ENCODE results near the gene PGPEP1.
A peak's percentile ranks its signal among the peaks of the same experiment; 100 is the strongest.
"Not testable (repeated sequence)": the region's sequence is repeated elsewhere in the genome, so short reads cannot be mapped to it uniquely, and the experiment has no call there.

Gene PGPEP1

DNA sequence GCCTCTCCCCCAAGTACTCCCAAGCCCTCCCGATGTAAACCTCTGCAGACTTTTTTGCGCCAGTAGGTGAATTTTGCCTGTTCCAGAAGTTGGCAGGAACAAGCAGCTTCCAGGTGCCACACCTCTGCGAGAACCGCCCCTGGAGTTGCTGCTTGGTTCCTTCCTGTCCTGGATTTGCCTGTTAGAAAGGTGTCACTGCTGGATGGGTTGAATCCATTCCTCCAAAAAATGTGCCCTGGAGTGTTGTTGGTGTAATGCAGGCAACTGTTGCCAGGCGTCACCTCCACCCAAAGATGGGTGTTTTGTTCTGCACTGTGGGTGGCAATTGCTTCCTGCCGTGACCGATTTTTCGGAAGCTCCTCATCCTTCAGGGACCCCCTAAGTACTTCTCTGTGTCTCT, 5.7 kb downstream of the PGPEP1 start:
- H3K9me2 ChIP-seq (replicated peaks; ENCODE audit: low read depth, low read length), result no peaks in the 10 kb centered on the region
- peaks cover 23% of the 10 kb centered on the region for H3K79me2 ChIP-seq (ENCODE audit: insufficient read depth, low read length)
- no peak overlapping the region for H3K9ac ChIP-seq (ENCODE audit: low read depth, low read length, poor library complexity, severe bottlenecking)
- no peak overlapping the region for H2AFZ ChIP-seq (ENCODE audit: low read length)
- H4K20me1 ChIP-seq (ENCODE audit: insufficient read depth, low read length, poor library complexity, severe bottlenecking), result peaks cover 9% of the 10 kb centered on the region
- H3K4me2 ChIP-seq (ENCODE audit: low read depth, low read length, poor library complexity, severe bottlenecking), result no peak overlapping the region
- no peaks in the 10 kb centered on the region for H3K27me3 ChIP-seq (ENCODE audit: insufficient read depth, low read length, poor library complexity, severe bottlenecking)
- TF ChIP-seq, protein P1, sequence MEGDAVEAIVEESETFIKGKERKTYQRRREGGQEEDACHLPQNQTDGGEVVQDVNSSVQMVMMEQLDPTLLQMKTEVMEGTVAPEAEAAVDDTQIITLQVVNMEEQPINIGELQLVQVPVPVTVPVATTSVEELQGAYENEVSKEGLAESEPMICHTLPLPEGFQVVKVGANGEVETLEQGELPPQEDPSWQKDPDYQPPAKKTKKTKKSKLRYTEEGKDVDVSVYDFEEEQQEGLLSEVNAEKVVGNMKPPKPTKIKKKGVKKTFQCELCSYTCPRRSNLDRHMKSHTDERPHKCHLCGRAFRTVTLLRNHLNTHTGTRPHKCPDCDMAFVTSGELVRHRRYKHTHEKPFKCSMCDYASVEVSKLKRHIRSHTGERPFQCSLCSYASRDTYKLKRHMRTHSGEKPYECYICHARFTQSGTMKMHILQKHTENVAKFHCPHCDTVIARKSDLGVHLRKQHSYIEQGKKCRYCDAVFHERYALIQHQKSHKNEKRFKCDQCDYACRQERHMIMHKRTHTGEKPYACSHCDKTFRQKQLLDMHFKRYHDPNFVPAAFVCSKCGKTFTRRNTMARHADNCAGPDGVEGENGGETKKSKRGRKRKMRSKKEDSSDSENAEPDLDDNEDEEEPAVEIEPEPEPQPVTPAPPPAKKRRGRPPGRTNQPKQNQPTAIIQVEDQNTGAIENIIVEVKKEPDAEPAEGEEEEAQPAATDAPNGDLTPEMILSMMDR (conservative IDR thresholded peaks at IDR 0.05; ENCODE audit: low read length), result no peak
- TF ChIP-seq EZH2phosphoT487 (IDR thresholded peaks at IDR 0.05; ENCODE audit: borderline replicate concordance), result no peak
- H3K9me3 ChIP-seq (ENCODE audit: insufficient read depth, low read depth, low read length), result no peaks in the 10 kb centered on the region
- H3K36me3 ChIP-seq (ENCODE audit: insufficient read depth, low read length), result no peaks in the 10 kb centered on the region; the same call in 1 of the 2 replicates
- H3F3A ChIP-seq (ENCODE audit: low read depth), result 0 out of 2 replicates have a peak, but pooled peaks cover 2% of the 10 kb centered on the region
- peaks cover 15% of the 10 kb centered on the region for H3K4me1 ChIP-seq (ENCODE audit: insufficient read depth, low read length, poor library complexity, severe bottlenecking)
- no peak overlapping the region for H3K4me3 ChIP-seq (ENCODE audit: low read length, poor library complexity, severe bottlenecking)

DNA sequence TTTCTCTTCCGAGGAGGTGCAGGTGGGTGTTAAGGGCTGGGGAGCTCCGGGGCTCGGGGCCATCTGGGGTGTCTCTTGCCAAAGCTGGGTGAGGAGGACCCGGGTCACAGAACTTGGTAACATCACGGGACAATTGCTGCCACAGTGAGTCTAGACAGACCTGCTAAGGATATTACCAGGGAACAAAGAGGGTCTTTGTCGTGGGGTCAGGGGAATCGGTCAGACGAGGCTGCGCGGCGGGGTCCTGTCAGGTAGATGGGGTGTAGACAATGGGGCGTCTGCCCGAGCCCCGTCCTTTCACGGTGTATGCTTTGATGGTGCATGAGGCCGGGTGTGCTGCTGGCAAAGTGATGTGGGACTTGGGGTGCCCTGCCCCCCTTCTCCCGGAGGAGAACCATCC, 7.8 kb downstream of the PGPEP1 start:
- Histone ChIP-seq H3K4me1 (ENCODE audit: insufficient read depth, low read length, poor library complexity, severe bottlenecking) (no peaks in the 10 kb centered on the region), H3K27me3 (ENCODE audit: insufficient read depth, low read length, poor library complexity, severe bottlenecking) (no peaks in the 10 kb centered on the region), H3K36me3 (ENCODE audit: insufficient read depth, low read length) (no peaks in the 10 kb centered on the region; the same call in 1 of the 2 replicates), H3K4me3 (ENCODE audit: low read length, poor library complexity, severe bottlenecking) (no peak overlapping the region), H3F3A (ENCODE audit: low read depth) (0 out of 2 replicates have a peak, but pooled peaks cover 2% of the 10 kb centered on the region), H3K9me3 (ENCODE audit: insufficient read depth, low read depth, low read length) (no peaks in the 10 kb centered on the region), H3K9me2 (replicated peaks; ENCODE audit: low read depth, low read length) (no peaks in the 10 kb centered on the region), H3K79me2 (ENCODE audit: insufficient read depth, low read length) (peaks cover 2% of the 10 kb centered on the region; the same call in 1 of the 2 replicates), H4K20me1 (ENCODE audit: insufficient read depth, low read length, poor library complexity, severe bottlenecking) (no peaks in the 10 kb centered on the region), H3K9ac (ENCODE audit: low read depth, low read length, poor library complexity, severe bottlenecking) (no peak overlapping the region), H3K4me2 (ENCODE audit: low read depth, low read length, poor library complexity, severe bottlenecking) (no peak overlapping the region), H2AFZ (ENCODE audit: low read length) (no peak overlapping the region)
- TF ChIP-seq EZH2phosphoT487 (IDR thresholded peaks at IDR 0.05; ENCODE audit: borderline replicate concordance), result no peak
- TF ChIP-seq, protein P1 (conservative IDR thresholded peaks at IDR 0.05; ENCODE audit: low read length), result no peak

DNA sequence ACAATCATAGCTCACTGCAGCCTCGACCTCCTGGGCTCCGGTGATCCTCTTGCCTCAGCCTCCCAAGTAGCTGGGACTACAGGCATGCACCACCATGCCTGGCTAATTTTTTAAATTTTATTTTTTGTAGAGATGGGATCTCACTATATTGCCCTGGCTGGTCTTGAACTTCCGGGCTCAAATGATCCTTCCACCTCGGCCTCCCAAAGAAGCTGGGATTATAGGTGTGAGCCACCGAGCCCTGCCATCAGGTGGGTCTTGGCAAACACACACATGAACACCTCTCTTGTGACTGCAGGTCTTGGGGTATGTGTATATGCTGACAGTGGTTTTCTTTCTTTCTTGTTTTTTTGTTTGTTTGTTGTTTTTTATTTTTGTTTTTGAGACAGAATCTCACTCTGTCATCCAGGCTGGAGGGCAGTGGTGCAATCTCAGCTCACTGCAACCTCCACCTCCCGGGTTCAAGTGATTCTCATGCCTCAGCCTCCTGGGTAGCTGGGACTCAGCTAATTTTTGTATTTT, 8.5 kb downstream of the PGPEP1 start:
- not testable (repeated sequence) for H3K9me2 ChIP-seq (replicated peaks; ENCODE audit: low read depth, low read length); H3K36me3 ChIP-seq (ENCODE audit: insufficient read depth, low read length); H3K79me2 ChIP-seq (ENCODE audit: insufficient read depth, low read length); H4K20me1 ChIP-seq (ENCODE audit: insufficient read depth, low read length, poor library complexity, severe bottlenecking); H2AFZ ChIP-seq (ENCODE audit: low read length); H3K4me3 ChIP-seq (ENCODE audit: low read length, poor library complexity, severe bottlenecking); H3K9ac ChIP-seq (ENCODE audit: low read depth, low read length, poor library complexity, severe bottlenecking); H3K9me3 ChIP-seq (ENCODE audit: insufficient read depth, low read depth, low read length); H3K27me3 ChIP-seq (ENCODE audit: insufficient read depth, low read length, poor library complexity, severe bottlenecking); H3F3A ChIP-seq (ENCODE audit: low read depth); H3K4me2 ChIP-seq (ENCODE audit: low read depth, low read length, poor library complexity, severe bottlenecking); H3K4me1 ChIP-seq (ENCODE audit: insufficient read depth, low read length, poor library complexity, severe bottlenecking)

DNA sequence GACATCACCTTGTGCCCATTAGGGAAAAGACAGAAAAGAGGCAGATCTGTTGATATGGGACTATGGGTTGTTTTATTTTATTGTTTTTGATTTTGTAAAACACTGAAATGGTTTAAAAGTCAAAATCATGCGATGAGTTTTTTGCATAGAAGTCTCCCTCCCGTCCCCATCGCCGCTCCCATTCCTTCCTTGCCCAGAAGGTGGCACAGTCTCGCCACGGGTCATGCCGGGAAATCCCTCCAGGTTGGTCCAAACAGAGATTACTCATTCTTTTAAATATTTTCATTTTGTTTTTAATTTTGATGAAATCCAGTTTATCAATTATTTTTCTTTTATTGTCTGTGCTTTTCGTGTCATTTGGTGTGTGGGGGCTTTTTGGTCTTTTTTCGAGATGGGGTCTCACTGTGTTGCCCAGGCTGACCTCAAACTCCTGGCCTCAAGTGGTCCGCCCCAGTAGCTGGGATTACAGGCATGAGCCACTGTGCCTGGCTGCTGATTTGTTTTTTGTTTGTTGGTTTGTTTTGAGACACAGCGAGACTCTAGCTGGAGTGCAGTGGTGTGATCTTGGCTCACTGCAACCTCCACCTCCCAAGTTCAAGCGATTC, 9.2 kb downstream of the PGPEP1 start:
- Histone ChIP-seq H3K4me3 (ENCODE audit: low read length, poor library complexity, severe bottlenecking) (no peak overlapping the region), H3F3A (ENCODE audit: low read depth) (0 out of 2 replicates have a peak, but pooled peaks cover 2% of the 10 kb centered on the region), H3K4me2 (ENCODE audit: low read depth, low read length, poor library complexity, severe bottlenecking) (no peak overlapping the region), H3K36me3 (ENCODE audit: insufficient read depth, low read length) (no peaks in the 10 kb centered on the region), H2AFZ (ENCODE audit: low read length) (no peak overlapping the region), H3K27me3 (ENCODE audit: insufficient read depth, low read length, poor library complexity, severe bottlenecking) (no peaks in the 10 kb centered on the region), H3K9me2 (replicated peaks; ENCODE audit: low read depth, low read length) (no peaks in the 10 kb centered on the region), H3K79me2 (ENCODE audit: insufficient read depth, low read length) (no peaks in the 10 kb centered on the region; the same call in 1 of the 2 replicates), H3K4me1 (ENCODE audit: insufficient read depth, low read length, poor library complexity, severe bottlenecking) (no peaks in the 10 kb centered on the region), H3K9me3 (ENCODE audit: insufficient read depth, low read depth, low read length) (no peaks in the 10 kb centered on the region), H3K9ac (ENCODE audit: low read depth, low read length, poor library complexity, severe bottlenecking) (no peak overlapping the region), H4K20me1 (ENCODE audit: insufficient read depth, low read length, poor library complexity, severe bottlenecking) (no peaks in the 10 kb centered on the region)
- TF ChIP-seq, protein P1 (conservative IDR thresholded peaks at IDR 0.05; ENCODE audit: low read length), result peak; percentile 84
- TF ChIP-seq EZH2phosphoT487 (IDR thresholded peaks at IDR 0.05; ENCODE audit: borderline replicate concordance), result no peak

Data from Loucy (cell line).